DOHH2 (cell line): ENCODE data around the gene ANKRD33.

Source experiments
- H3F3A ChIP-seq: fragments of 200-600 bp; sonication (generic), shearing (Covaris generic); 2 replicates; pipeline ENCODE4 v1.6.0; 2016; ENCODE audit warnings: antibody characterized with exemption, mild to moderate bottlenecking; ENCODE audit not compliant: control insufficient read depth, insufficient read depth
- H3K27ac ChIP-seq: fragments of 200-600 bp; sonication (generic); 2 replicates; pipeline ENCODE4 v1.5.1; 2014; ENCODE audit warnings: low read depth, mild to moderate bottlenecking, low read length, moderate library complexity
- H3K27me3 ChIP-seq: fragments of 200-600 bp; sonication (generic); 2 replicates; pipeline ENCODE4 v1.6.1; 2014; ENCODE audit warnings: mild to moderate bottlenecking, low read length, mixed read lengths; ENCODE audit not compliant: control insufficient read depth
- H3K36me3 ChIP-seq: fragments of 200-600 bp; sonication (generic); 2 replicates; pipeline ENCODE4 v1.6.1; 2014; ENCODE audit warnings: mild to moderate bottlenecking, low read length, moderate library complexity, mixed read lengths; ENCODE audit not compliant: control insufficient read depth
- H3K4me1 ChIP-seq: fragments of 200-600 bp; sonication (generic); 2 replicates; pipeline ENCODE4 v1.6.1; 2014; ENCODE audit warnings: mild to moderate bottlenecking, low read length, mixed read lengths; ENCODE audit not compliant: control insufficient read depth
- H3K4me2 ChIP-seq: fragments of 200-600 bp; sonication (generic); 2 replicates; pipeline ENCODE4 v1.6.0; 2014; ENCODE audit warnings: mild to moderate bottlenecking, low read length, moderate library complexity
- H3K4me3 ChIP-seq: fragments of 200-600 bp; sonication (generic); 2 replicates; pipeline ENCODE4 v1.5.1; 2014; ENCODE audit warnings: mild to moderate bottlenecking, low read length, mixed read lengths
- H3K79me2 ChIP-seq: fragments of 200-600 bp; sonication (generic); 2 replicates; pipeline ENCODE4 v1.6.1; 2014; ENCODE audit warnings: mild to moderate bottlenecking, low read length, mixed read lengths; ENCODE audit not compliant: control insufficient read depth
- H3K9me2 ChIP-seq: fragments of 200-600 bp; sonication (generic); replicated peaks from 2 replicates; pipeline ENCODE4 v1.6.1; 2014; ENCODE audit warnings: mild to moderate bottlenecking, low read length, mixed read lengths; ENCODE audit not compliant: control insufficient read depth
- H3K9me3 ChIP-seq: fragments of 200-600 bp; sonication (generic); 2 replicates; pipeline ENCODE4 v1.6.1; 2014; ENCODE audit warnings: antibody characterized with exemption, low read length, mixed read lengths; ENCODE audit not compliant: control insufficient read depth, insufficient read depth
- H4K20me1 ChIP-seq: fragments of 200-600 bp; sonication (generic); 2 replicates; pipeline ENCODE4 v1.6.0; 2014; ENCODE audit warnings: low read depth, mild to moderate bottlenecking, antibody characterized with exemption, low read length, moderate library complexity; ENCODE audit not compliant: control insufficient read depth, insufficient read depth
- CTCF ChIP-seq: fragments of 200-600 bp; sonication (generic); IDR thresholded peaks from one replicate; pipeline ENCODE4 v1.5.1; 2014; ENCODE audit warnings: antibody characterized with exemption, mild to moderate bottlenecking, low read depth, low read length; ENCODE audit not compliant: poor library complexity, severe bottlenecking
- EZH2phosphoT487 ChIP-seq: fragments of 200-600 bp; sonication (generic); IDR thresholded peaks from 2 replicates; pipeline ENCODE4 v1.6.1; 2017; ENCODE audit warnings: borderline replicate concordance, mild to moderate bottlenecking, antibody characterized with exemption, low read length, moderate library complexity, mixed read lengths

ANKRD33 gene

GRCh38 chr12:51868821-51869495 lies 18.9 kb upstream of the ANKRD33 start:
- peaks cover 8% of the 10 kb centered on the region for H3K27me3 ChIP-seq
- no peak for TF ChIP-seq CTCF
- TF ChIP-seq EZH2phosphoT487: no peak
- no peak overlapping the region for H3K4me3 ChIP-seq

GRCh38 chr12:51869496-51869865 lies 18.4 kb upstream of the ANKRD33 start:
- Histone ChIP-seq H3K36me3 (no peaks in the 10 kb centered on the region), H3F3A (no peaks in the 10 kb centered on the region), H3K4me1 (no peaks in the 10 kb centered on the region), H3K9me3 (no peaks in the 10 kb centered on the region), H3K4me2 (no peak overlapping the region), H3K27me3 (peaks cover 7% of the 10 kb centered on the region), H3K4me3 (no peak overlapping the region), H3K9me2 (no peaks in the 10 kb centered on the region), H4K20me1 (no peaks in the 10 kb centered on the region), H3K27ac (no peak overlapping the region), H3K79me2 (no peaks in the 10 kb centered on the region)
- TF ChIP-seq CTCF (no peak), EZH2phosphoT487 (no peak)

More at GRCh38 chr12:51868821-51869495, 18.9 kb upstream of the ANKRD33 start:
- H3K9me3 ChIP-seq: no peaks in the 10 kb centered on the region
- no peaks in the 10 kb centered on the region for H4K20me1 ChIP-seq
- H3K4me1 ChIP-seq: no peaks in the 10 kb centered on the region
- H3K27ac ChIP-seq: no peak overlapping the region
- H3K79me2 ChIP-seq: no peaks in the 10 kb centered on the region
- H3F3A ChIP-seq: no peaks in the 10 kb centered on the region
- no peak overlapping the region for H3K4me2 ChIP-seq
- H3K9me2 ChIP-seq: no peaks in the 10 kb centered on the region
- H3K36me3 ChIP-seq: no peaks in the 10 kb centered on the region

- Histone ChIP-seq H3K27me3 (peaks cover 7% of the 10 kb centered on the region), H3F3A (no peaks in the 10 kb centered on the region), H3K9me2 (no peaks in the 10 kb centered on the region), H3K36me3 (no peaks in the 10 kb centered on the region), H3K9me3 (no peaks in the 10 kb centered on the region), H4K20me1 (no peaks in the 10 kb centered on the region), H3K79me2 (no peaks in the 10 kb centered on the region), H3K4me2 (no peak overlapping the region), H3K27ac (no peak overlapping the region), H3K4me3 (no peak overlapping the region), H3K4me1 (no peaks in the 10 kb centered on the region)
- TF ChIP-seq CTCF: no peak
- TF ChIP-seq EZH2phosphoT487: no peak
These were observed 18.0 kb upstream of the ANKRD33 start for GRCh38 chr12:51869931-51870330.

- Histone ChIP-seq H3K27ac (no peak overlapping the region), H3K4me2 (no peak overlapping the region), H4K20me1 (no peaks in the 10 kb centered on the region), H3K79me2 (no peaks in the 10 kb centered on the region), H3K4me1 (no peaks in the 10 kb centered on the region), H3K27me3 (peaks cover 7% of the 10 kb centered on the region), H3K9me3 (no peaks in the 10 kb centered on the region), H3F3A (no peaks in the 10 kb centered on the region), H3K36me3 (no peaks in the 10 kb centered on the region), H3K4me3 (no peak overlapping the region), H3K9me2 (no peaks in the 10 kb centered on the region)
- no peak for TF ChIP-seq CTCF
- TF ChIP-seq EZH2phosphoT487: no peak
These were observed 17.4 kb upstream of the ANKRD33 start for GRCh38 chr12:51870504-51870903.
